Caco-2 (cell line): ENCODE data around the gene MT1B. TPM values are rescaled to one million over a fixed set of nuclear protein-coding genes. Genes with fewer than 3 reads are reported as not detected.

Experiments used
- BruUV-seq: library from RNA; stranded (reverse); fragments of 400-500 nt; replicated peaks from 2 replicates; lab custom pipeline; 2021; lab: Mats Ljungman, UMichigan
- CTCF ChIA-PET: fragments of 300-600 bp; sonication (Branson Sonifier 250); formaldehyde crosslinking; loops from one replicate; lab custom pipeline; 2022; ENCODE audit warnings: antibody characterized with exemption; lab: Charles Lee
- POLR2A ChIA-PET: fragments of 300-600 bp; sonication (Branson Sonifier 250); formaldehyde crosslinking; loops from one replicate; lab custom pipeline; 2022; ENCODE audit warnings: antibody characterized with exemption; lab: Charles Lee
- DNase-seq, 2 experiments: peaks; one replicate each; pipeline versions ENCODE4 v3.0.0 to v3.0.0-alpha.2; 2020 to 2022
- H3K27me3 ChIP-seq: replicated peaks from 2 replicates; pipeline ENCODE4 v1.6.0; 2011; ENCODE audit warnings: low read length; ENCODE audit not compliant: control insufficient read depth, insufficient read depth
- H3K36me3 ChIP-seq: 2 replicates; pipeline ENCODE4 v1.5.1; 2011; ENCODE audit warnings: low read length; ENCODE audit not compliant: control insufficient read depth, insufficient read depth
- H3K4me1 ChIP-seq: fragments of 250-450 bp; sonication (Bioruptor Pico); 2 replicates; pipeline ENCODE4 v1.5.1; 2020; ENCODE audit warnings: mild to moderate bottlenecking
- H3K4me3 ChIP-seq: 2 replicates; pipeline ENCODE4 v1.5.1; 2011; ENCODE audit warnings: low read depth, mild to moderate bottlenecking, control low read depth, low read length
- H3K9me3 ChIP-seq: fragments of 250-450 bp; sonication (Bioruptor Pico); 2 replicates; pipeline ENCODE4 v1.5.1; 2020; ENCODE audit warnings: mild to moderate bottlenecking, moderate library complexity
- H3K27ac Mint-ChIP-seq: one replicate; pipeline ENCODE4 v1.8.0; 2022; ENCODE audit warnings: mixed read lengths; ENCODE audit not compliant: unreplicated experiment
- H3K27me3 Mint-ChIP-seq: one replicate; pipeline ENCODE4 v1.8.0; 2022; ENCODE audit warnings: mixed read lengths; ENCODE audit not compliant: insufficient read depth, unreplicated experiment
- H3K36me3 Mint-ChIP-seq: one replicate; pipeline ENCODE4 v1.8.0; 2022; ENCODE audit warnings: mild to moderate bottlenecking, mixed read lengths; ENCODE audit not compliant: insufficient read depth, unreplicated experiment
- H3K4me1 Mint-ChIP-seq: one replicate; pipeline ENCODE4 v1.8.0; 2022; ENCODE audit warnings: low read depth, mixed read lengths; ENCODE audit not compliant: unreplicated experiment
- H3K4me3 Mint-ChIP-seq: one replicate; pipeline ENCODE4 v1.8.0; 2022; ENCODE audit warnings: mild to moderate bottlenecking, moderate library complexity, mixed read lengths; ENCODE audit not compliant: unreplicated experiment
- H3K9me3 Mint-ChIP-seq: one replicate; pipeline ENCODE4 v1.8.0; 2022; ENCODE audit warnings: mixed read lengths; ENCODE audit not compliant: unreplicated experiment
- CTCF ChIP-seq, 2 experiments: fragments of 200-600 bp in 1 of 2; IDR thresholded peaks; 1 replicate in 1 of 2; 2 replicates in 1 of 2; pipeline versions ENCODE4 v1.5.1 to v1.8.0; 2011 to 2022; ENCODE audit warnings: antibody characterized with exemption in 1 of 2, control low read depth in 1 of 2, inconsistent platforms in 1 of 2, low read depth in 1 of 2, low read length in 1 of 2, mild to moderate bottlenecking in 1 of 2, moderate library complexity in 1 of 2; ENCODE audit not compliant: insufficient read depth in 1 of 2, severe bottlenecking in 1 of 2, unreplicated experiment in 1 of 2
- intact Hi-C: fragments of 100-400 bp; cut with micrococcal nuclease; formaldehyde crosslinking; loops from one replicate; pipeline ENCODE4 v1.10.0; 2022; ENCODE audit not compliant: unreplicated experiment
- total RNA-seq: library from RNA; stranded (reverse); gene quantifications from 2 replicates; pipeline ENCODE4 v1.2.3, GENCODE V29; 2022

MT1B gene
- total RNA-seq, 1 experiment from 2014 or later = not detected

DNA sequence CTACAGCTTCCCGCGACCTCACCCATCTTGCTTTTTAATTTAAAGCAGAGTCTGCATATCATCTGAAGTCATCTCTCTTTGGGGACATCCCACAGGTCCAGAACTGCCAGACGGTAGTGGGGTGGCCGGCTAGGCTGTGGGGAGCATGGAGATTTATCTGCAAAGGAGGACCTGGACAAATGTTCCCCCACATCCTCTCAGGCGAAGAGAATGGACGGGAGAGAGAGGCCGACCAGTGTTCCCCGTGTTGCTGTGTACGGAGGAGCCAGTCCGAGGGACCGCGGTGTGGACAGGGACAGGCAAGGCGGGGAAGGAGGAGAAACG is 19.9 kb upstream of the MT1B start:
- Mint-ChIP-seq H3K36me3 (no peaks in the 10 kb centered on the region), H3K27ac (no peak overlapping the region), H3K9me3 (no peaks in the 10 kb centered on the region), H3K27me3 (peaks cover 28% of the 10 kb centered on the region), H3K4me3 (peak overlapping the region; percentile 76), H3K4me1 (peaks cover 5% of the 10 kb centered on the region)
- Histone ChIP-seq H3K36me3 (no peaks in the 10 kb centered on the region), H3K27me3 (peaks cover 8% of the 10 kb centered on the region; the same call in 1 of the 2 replicates), H3K4me1 (no peaks in the 10 kb centered on the region), H3K4me3 (peak overlapping the region; percentile 26), H3K9me3 (no peaks in the 10 kb centered on the region)
- TF ChIP-seq CTCF (IDR thresholded peaks at IDR 0.05; ENCODE audit: insufficient read depth in 1 of 2, low read depth in 1 of 2, low read length in 1 of 2, severe bottlenecking in 1 of 2, unreplicated experiment in 1 of 2) = no peak
- no TSS peak for BruUV-seq
- ChIA-PET CTCF (no interaction called here), POLR2A (no interaction called here)
- intact Hi-C loops = no loop called here
- DNase-seq = no peak

- Mint-ChIP-seq H3K36me3 (no peaks in the 10 kb centered on the region), H3K27me3 (peaks cover 28% of the 10 kb centered on the region), H3K9me3 (no peaks in the 10 kb centered on the region), H3K4me1 (peaks cover 5% of the 10 kb centered on the region), H3K27ac (no peak within 1 kb of the TSS), H3K4me3 (peak within 1 kb of the TSS; percentile 76)
- H3K4me1 ChIP-seq = no peaks in the 10 kb centered on the region
- H3K27me3 ChIP-seq = peaks cover 8% of the 10 kb centered on the region
- no peak for TF ChIP-seq CTCF (IDR thresholded peaks at IDR 0.05; ENCODE audit: insufficient read depth in 1 of 2, low read depth in 1 of 2, low read length in 1 of 2, severe bottlenecking in 1 of 2, unreplicated experiment in 1 of 2)
- no TSS peak for BruUV-seq
- DNase-seq = no peak
- H3K9me3 ChIP-seq = no peaks in the 10 kb centered on the region
- H3K36me3 ChIP-seq = no peaks in the 10 kb centered on the region
- ChIA-PET POLR2A (no interaction called here), CTCF (no interaction called here)
- peak within 1 kb of the TSS; percentile 26 for H3K4me3 ChIP-seq
- intact Hi-C loops = no loop called here
These were observed 19.4 kb upstream of the MT1B start, which contains the start of gene MT1M for GRCh38 chr16:56632156-56632847. MT1M (plus strand) TSS chr16:56632659; CDS start chr16:56632732, 73 bp downstream.

- CTCF ChIA-PET = no interaction called here
These were observed 18.8 kb upstream of the MT1B start for GRCh38 chr16:56632848-56633365.

More at GRCh38 chr16:56632848-56633365, 18.8 kb upstream of the MT1B start:
- H3K4me3 ChIP-seq = no peak overlapping the region
- H3K4me1 ChIP-seq = no peaks in the 10 kb centered on the region
- peaks cover 10% of the 10 kb centered on the region for H3K27me3 ChIP-seq
- POLR2A ChIA-PET = no interaction called here
- TF ChIP-seq CTCF (IDR thresholded peaks at IDR 0.05; ENCODE audit: insufficient read depth in 1 of 2, low read depth in 1 of 2, low read length in 1 of 2, severe bottlenecking in 1 of 2, unreplicated experiment in 1 of 2) = no peak
- H3K4me3 Mint-ChIP-seq = peak overlapping the region; percentile 76
- no peaks in the 10 kb centered on the region for H3K36me3 ChIP-seq
- no TSS peak for BruUV-seq
- no peak overlapping the region for H3K27ac Mint-ChIP-seq
- no peaks in the 10 kb centered on the region for H3K9me3 Mint-ChIP-seq
- DNase-seq = no peak
- intact Hi-C loops = no loop called here
- peaks cover 5% of the 10 kb centered on the region for H3K4me1 Mint-ChIP-seq
- peaks cover 31% of the 10 kb centered on the region for H3K27me3 Mint-ChIP-seq
- H3K36me3 Mint-ChIP-seq = no peaks in the 10 kb centered on the region
- H3K9me3 ChIP-seq = no peaks in the 10 kb centered on the region
